Neural cell (in vitro differentiated cells): ENCODE measurements around the gene NIPSNAP3A.

ENCODE experiments used
- CTCF ChIP-seq: fragments of 450-650 bp; IDR thresholded peaks from 2 replicates; pipeline ENCODE4 v1.5.1; 2014; ENCODE audit warnings: antibody characterized with exemption, mild to moderate bottlenecking, moderate library complexity; ENCODE audit not compliant: poor library complexity, severe bottlenecking
- EP300 ChIP-seq: fragments of 450-650 bp; conservative IDR thresholded peaks from 2 replicates; pipeline ENCODE4 v1.6.1; 2014; ENCODE audit warnings: antibody characterized with exemption, mild to moderate bottlenecking, moderate library complexity; ENCODE audit not compliant: poor library complexity, severe bottlenecking
- REST ChIP-seq: IDR thresholded peaks from 2 replicates; pipeline ENCODE4 v1.6.1; 2012; ENCODE audit warnings: borderline replicate concordance

GRCh38 chr9:104746285-104746684, 1.2 kb upstream of the NIPSNAP3A start:
- TF ChIP-seq CTCF: no peak
- no peak for TF ChIP-seq REST
- TF ChIP-seq EP300: no peak
